Esophagus muscularis mucosa (tissue), 4 donors: ENCODE measurements around the gene NPTX1. TPM values are rescaled to one million over a fixed set of nuclear protein-coding genes. Genes with fewer than 3 reads are reported as not detected.

ENCODE experiments used
- DNase-seq: peaks from one replicate; pipeline ENCODE4 v3.0.0-alpha.2; 2017; ENCODE audit errors: extremely low spot score
- H3K27ac ChIP-seq, 4 donors: fragments of 200-600 bp; sonication (generic); replicated peaks in 1 of 4; 1 replicate in 3 of 4; 2 replicates in 1 of 4; pipeline ENCODE4 v1.5.1; 2016 to 2019; ENCODE audit warnings: mild to moderate bottlenecking in 1 of 4
- H3K27me3 ChIP-seq, 4 donors: fragments of 200-600 bp; sonication (generic); one replicate each; pipeline versions ENCODE4 v1.5.1 to v1.6.0; 2016 to 2019
- H3K36me3 ChIP-seq, 4 donors: fragments of 200-600 bp; sonication (generic); one replicate each; pipeline ENCODE4 v1.5.1; 2016 to 2019
- H3K4me1 ChIP-seq, 4 donors: fragments of 200-600 bp; sonication (generic); one replicate each; pipeline ENCODE4 v1.5.1; 2016 to 2019
- H3K4me3 ChIP-seq, 4 donors: fragments of 200-600 bp; sonication (generic); 1 replicate in 2 of 4; 2 replicates in 2 of 4; pipeline ENCODE4 v1.5.1; 2016 to 2019; ENCODE audit warnings: mild to moderate bottlenecking in 4 of 4, moderate library complexity in 1 of 4
- H3K9me3 ChIP-seq, 4 donors: fragments of 200-600 bp; sonication (generic); 1 replicate in 3 of 4; 2 replicates in 1 of 4; pipeline ENCODE4 v1.5.1; 2016 to 2019
- EP300 ChIP-seq: sonication (generic); formaldehyde crosslinking; IDR thresholded peaks from one replicate; pipeline ENCODE4 v1.6.1; 2017; ENCODE audit warnings: antibody characterized with exemption
- POLR2A ChIP-seq: fragments of 450-650 bp; IDR thresholded peaks from one replicate; pipeline ENCODE4 v1.6.1; 2017; ENCODE audit warnings: antibody characterized with exemption, moderate library complexity, mild to moderate bottlenecking, low read depth
- POLR2AphosphoS5 ChIP-seq, 2 donors: sonication (generic); formaldehyde crosslinking; IDR thresholded peaks; one replicate each; pipeline ENCODE4 v1.6.1; 2017; ENCODE audit warnings: antibody characterized with exemption in 2 of 2
- WGBS: methylation state at CpG from one replicate; pipeline ENCODE4 v1.1.5; 2018; 5-methylcytosine and 5-hydroxymethylcytosine counted together
- intact Hi-C: fragments of 100-400 bp; cut with DNase I; formaldehyde crosslinking; loops from one replicate; pipeline ENCODE4 v1.15.1; 2023
- total RNA-seq, 4 donors: library from RNA; depleted of rRNA; stranded (reverse); fragments of >200 nt; gene quantifications; one replicate each; pipeline versions ENCODE4 v1.1.0 to v1.2.1, GENCODE V29; 2016
- TF ChIP-seq, protein P1 (sequence below), 3 experiments: fragments of 200-600 bp in 2 of 3; fragments of 450-650 bp in 1 of 3; sonication (generic) in 2 of 3; IDR thresholded peaks; one replicate each; pipeline ENCODE4 v1.5.1; 2017 to 2019; ENCODE audit warnings: antibody characterized with exemption in 3 of 3, mild to moderate bottlenecking in 2 of 3, moderate library complexity in 1 of 3

The NPTX1 gene
- total RNA-seq, 4 donors from 2014 or later = 0.42 to 5.5 (median 4.1) TPM

DNA sequence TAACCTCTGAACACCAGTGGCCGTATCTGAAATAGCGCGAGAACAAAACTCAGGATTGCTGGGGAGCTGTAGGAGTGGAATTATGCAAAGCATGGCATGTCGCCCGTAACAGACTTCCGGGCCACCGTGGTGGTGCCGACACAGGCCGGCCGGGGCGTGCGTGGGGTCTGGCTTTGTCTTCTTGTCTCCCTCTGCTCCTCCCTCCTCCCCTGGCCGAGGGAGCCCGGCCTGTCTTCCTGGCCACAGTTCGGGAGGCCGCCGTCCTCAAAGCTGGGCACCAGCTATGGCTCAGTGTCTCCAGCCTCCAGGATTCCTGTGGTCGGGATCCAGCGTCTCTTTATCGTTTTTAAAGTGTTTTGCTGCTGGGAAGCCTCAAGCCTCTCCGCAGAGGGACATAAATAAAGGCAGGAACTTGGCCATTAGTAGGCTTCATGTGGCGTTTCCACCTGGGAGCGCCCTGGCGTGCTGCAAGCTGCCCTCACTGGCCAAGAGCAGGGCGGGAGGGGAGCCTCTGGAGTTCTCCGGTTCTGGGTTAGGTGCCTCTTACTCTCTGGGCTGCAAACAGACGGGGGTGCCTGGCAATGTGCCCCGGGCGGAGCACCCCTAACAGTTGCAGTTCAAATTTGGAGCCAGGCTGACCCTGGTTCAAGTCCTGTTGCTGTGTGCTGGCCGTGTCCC lies 22.0 kb upstream of the NPTX1 start:
- Histone ChIP-seq H3K27ac (no peak overlapping the region), H3K4me3 (peak overlapping the region in 3 of 4 donors; percentile 3 to 19 (median 7)), H3K4me1 (peaks cover 0 to 14% (median 14%) of the 10 kb centered on the region in 4 donors), H3K27me3 (peaks cover 0 to 30% (median 0%) of the 10 kb centered on the region in 4 donors), H3K36me3 (no peaks in the 10 kb centered on the region), H3K9me3 (no peaks in the 10 kb centered on the region)
- intact Hi-C loops = no loop called here
- DNase-seq = no peak
- TF ChIP-seq, protein P1, sequence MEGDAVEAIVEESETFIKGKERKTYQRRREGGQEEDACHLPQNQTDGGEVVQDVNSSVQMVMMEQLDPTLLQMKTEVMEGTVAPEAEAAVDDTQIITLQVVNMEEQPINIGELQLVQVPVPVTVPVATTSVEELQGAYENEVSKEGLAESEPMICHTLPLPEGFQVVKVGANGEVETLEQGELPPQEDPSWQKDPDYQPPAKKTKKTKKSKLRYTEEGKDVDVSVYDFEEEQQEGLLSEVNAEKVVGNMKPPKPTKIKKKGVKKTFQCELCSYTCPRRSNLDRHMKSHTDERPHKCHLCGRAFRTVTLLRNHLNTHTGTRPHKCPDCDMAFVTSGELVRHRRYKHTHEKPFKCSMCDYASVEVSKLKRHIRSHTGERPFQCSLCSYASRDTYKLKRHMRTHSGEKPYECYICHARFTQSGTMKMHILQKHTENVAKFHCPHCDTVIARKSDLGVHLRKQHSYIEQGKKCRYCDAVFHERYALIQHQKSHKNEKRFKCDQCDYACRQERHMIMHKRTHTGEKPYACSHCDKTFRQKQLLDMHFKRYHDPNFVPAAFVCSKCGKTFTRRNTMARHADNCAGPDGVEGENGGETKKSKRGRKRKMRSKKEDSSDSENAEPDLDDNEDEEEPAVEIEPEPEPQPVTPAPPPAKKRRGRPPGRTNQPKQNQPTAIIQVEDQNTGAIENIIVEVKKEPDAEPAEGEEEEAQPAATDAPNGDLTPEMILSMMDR (IDR thresholded peaks at IDR 0.05) = no peak
- no peak for TF ChIP-seq POLR2A
- no peak for TF ChIP-seq POLR2AphosphoS5 (IDR thresholded peaks at IDR 0.05)
- no peak for TF ChIP-seq EP300
- 67% methylated on average over 15 of the region's 30 CpGs for WGBS

DNA sequence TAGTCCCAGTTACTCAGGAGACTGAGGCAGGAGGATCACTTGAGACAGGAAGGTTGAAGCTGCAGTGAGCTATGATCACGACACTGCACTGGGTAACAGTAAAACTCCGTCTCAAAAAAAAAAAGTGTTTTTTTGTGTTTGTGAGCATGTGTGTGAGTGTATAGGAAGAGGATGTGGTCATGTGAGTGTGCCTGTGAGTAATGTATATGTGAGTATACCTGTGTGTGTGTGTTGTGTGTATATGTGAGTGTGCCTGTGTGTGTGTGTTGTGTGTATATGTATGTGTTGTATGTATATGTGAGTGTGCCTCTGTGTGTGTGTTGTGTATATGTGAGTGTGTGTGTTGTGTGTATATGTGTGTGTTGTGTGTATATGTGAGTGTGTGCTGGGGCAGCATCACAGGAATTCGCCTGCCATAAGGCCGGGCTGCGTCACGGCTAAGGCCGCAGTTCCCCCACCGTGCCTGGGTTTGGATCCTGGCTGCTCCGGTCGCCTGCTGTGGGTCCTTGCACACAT lies 21.4 kb upstream of the NPTX1 start:
- no peak overlapping the region for H3K4me3 ChIP-seq
- peaks cover 0 to 31% (median 0%) of the 10 kb centered on the region in 4 donors for H3K27me3 ChIP-seq
- H3K27ac ChIP-seq = no peak overlapping the region
- H3K36me3 ChIP-seq = no peaks in the 10 kb centered on the region
- WGBS = 76% methylated on average over 6 of the region's 10 CpGs
- no peaks in the 10 kb centered on the region for H3K9me3 ChIP-seq
- TF ChIP-seq POLR2AphosphoS5 (IDR thresholded peaks at IDR 0.05) = no peak
- TF ChIP-seq, protein P1 (IDR thresholded peaks at IDR 0.05) = no peak
- TF ChIP-seq POLR2A = no peak
- TF ChIP-seq EP300 = no peak
- intact Hi-C loops = no loop called here
- peaks cover 0 to 14% (median 14%) of the 10 kb centered on the region in 4 donors for H3K4me1 ChIP-seq
- DNase-seq = no peak

GRCh38 chr17:80494547-80494946 lies 18.1 kb upstream of the NPTX1 start:
- no peak overlapping the region for H3K4me3 ChIP-seq
- no peaks in the 10 kb centered on the region for H3K4me1 ChIP-seq
- H3K36me3 ChIP-seq = no peaks in the 10 kb centered on the region
- 84% methylated on average over 5 of the region's 7 CpGs for WGBS
- TF ChIP-seq POLR2A (no peak), EP300 (no peak), POLR2AphosphoS5 (IDR thresholded peaks at IDR 0.05) (no peak)
- TF ChIP-seq, protein P1 (IDR thresholded peaks at IDR 0.05) = no peak
- intact Hi-C loops = no loop called here
- H3K27ac ChIP-seq = no peak overlapping the region
- no peaks in the 10 kb centered on the region for H3K9me3 ChIP-seq
- no peak for DNase-seq
- peaks cover 0 to 54% (median 0%) of the 10 kb centered on the region in 4 donors for H3K27me3 ChIP-seq

DNA sequence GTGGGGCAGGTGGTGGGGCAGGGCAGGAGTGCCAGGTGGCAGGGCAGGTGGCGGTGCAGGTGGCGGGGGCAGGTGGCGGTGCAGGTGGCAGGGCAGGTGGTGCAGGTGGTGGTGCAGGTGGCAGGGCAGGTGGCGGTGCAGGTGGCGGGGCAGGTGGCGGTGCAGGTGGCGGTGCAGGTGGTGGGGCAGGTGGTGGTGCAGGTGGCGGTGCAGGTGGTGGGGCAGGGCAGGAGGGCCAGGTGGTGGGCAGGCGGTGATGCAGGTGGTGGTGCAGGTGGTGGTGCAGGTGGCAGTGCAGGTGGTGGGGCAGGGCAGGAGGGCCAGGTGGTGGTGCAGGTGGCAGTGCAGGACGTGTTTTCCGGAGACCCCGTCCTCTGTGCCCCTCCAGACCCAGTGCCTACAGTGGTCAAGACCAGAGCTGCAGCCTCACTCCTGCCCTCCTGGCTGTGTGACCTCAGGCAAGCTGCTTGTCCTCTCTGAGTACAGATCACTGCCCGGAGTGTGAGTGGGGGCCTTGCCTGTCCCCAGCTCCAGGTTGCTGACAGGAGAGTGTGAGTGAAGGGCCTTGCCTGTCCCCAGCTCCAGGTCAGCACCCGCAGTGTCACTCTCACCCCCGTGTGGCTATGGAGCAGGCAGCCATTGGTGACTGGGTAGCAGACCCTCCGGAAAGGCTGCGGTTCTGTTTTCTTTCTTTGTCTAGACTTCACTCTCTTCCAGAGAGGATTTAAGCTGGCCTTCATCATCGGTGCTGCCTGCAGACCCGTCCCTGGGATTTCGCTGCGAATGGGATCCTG lies 16.1 kb upstream of the NPTX1 start:
- H3K9me3 ChIP-seq = peaks cover 0 to 2% (median 1%) of the 10 kb centered on the region in 4 donors
- no peak overlapping the region for H3K27ac ChIP-seq
- intact Hi-C loops = no loop called here
- no peak overlapping the region for H3K4me3 ChIP-seq
- no peak for DNase-seq
- WGBS = 75% methylated on average over 20 of the region's 21 CpGs
- no peak for TF ChIP-seq POLR2A
- TF ChIP-seq EP300 = no peak
- TF ChIP-seq, protein P1 (IDR thresholded peaks at IDR 0.05) = no peak
- TF ChIP-seq POLR2AphosphoS5 (IDR thresholded peaks at IDR 0.05) = no peak
- H3K36me3 ChIP-seq = no peaks in the 10 kb centered on the region
- peaks cover 0 to 55% (median 0%) of the 10 kb centered on the region in 4 donors for H3K27me3 ChIP-seq
- no peaks in the 10 kb centered on the region for H3K4me1 ChIP-seq
